Measurements from ENCODE around the gene FARSA. TPM values are rescaled to one million over a fixed set of nuclear protein-coding genes. Genes with fewer than 3 reads are reported as not detected.

Gene FARSA
- total and polyA plus RNA-seq, 10 of the 15 experiments (the other 5 are each of a cell fraction or from before 2014, with no cell fraction given), result 20.3 to 212 (median 76.4) TPM

DNA sequence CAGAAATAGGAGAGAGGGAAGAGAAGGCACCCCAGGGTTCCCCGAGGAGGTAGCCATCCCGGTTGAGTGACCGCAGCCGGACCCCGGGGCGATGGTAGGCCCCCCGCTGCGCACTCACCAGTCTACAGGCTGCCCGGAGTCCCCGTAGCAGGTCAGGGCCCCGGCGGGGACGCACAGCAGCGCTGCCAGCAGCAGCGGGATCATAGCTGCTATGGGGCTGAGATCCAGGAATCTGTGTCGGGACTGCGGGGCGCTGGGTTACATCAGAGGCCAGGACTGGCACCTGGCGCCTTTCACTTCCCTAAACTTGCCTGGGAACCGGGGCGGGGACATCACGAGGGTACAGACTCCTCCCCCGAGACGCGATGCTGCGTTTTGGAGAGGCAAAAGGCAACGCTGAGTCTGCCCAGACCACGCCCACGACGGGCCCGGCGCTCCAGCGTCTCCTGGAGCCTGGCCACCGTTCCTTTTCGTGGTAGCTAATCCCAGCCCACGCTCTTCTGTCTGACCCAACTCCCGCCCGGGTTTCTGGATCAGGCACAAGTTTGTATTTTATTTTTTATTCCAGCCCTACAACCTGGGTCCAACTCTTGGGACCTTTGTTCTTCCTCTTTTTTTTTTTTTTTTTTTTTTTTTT lies 52.2 kb downstream of the FARSA start, which contains the start of gene DNASE2 (continued):
- TF ChIP-seq, protein P1, sequence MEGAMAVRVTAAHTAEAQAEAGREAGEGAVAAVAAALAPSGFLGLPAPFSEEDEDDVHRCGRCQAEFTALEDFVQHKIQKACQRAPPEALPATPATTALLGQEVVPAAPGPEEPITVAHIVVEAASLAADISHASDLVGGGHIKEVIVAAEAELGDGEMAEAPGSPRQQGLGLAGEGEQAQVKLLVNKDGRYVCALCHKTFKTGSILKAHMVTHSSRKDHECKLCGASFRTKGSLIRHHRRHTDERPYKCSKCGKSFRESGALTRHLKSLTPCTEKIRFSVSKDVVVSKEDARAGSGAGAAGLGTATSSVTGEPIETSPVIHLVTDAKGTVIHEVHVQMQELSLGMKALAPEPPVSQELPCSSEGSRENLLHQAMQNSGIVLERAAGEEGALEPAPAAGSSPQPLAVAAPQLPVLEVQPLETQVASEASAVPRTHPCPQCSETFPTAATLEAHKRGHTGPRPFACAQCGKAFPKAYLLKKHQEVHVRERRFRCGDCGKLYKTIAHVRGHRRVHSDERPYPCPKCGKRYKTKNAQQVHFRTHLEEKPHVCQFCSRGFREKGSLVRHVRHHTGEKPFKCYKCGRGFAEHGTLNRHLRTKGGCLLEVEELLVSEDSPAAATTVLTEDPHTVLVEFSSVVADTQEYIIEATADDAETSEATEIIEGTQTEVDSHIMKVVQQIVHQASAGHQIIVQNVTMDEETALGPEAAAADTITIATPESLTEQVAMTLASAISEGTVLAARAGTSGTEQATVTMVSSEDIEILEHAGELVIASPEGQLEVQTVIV (IDR thresholded peaks at IDR 0.05; ENCODE audit: borderline replicate concordance, partially characterized antibody), result no peak
- TF ChIP-seq IKZF1 (conservative IDR thresholded peaks at IDR 0.05) (peak; percentile 98), NR2F1 (conservative IDR thresholded peaks at IDR 0.05) (peak; percentile 78), EZH2 (IDR thresholded peaks at IDR 0.05; ENCODE audit: borderline replicate concordance, control insufficient read depth, low read depth, low read length) (no peak), SMAD1 (IDR thresholded peaks at IDR 0.05; ENCODE audit: low read depth, partially characterized antibody) (no peak), TARDBP (IDR thresholded peaks at IDR 0.05; ENCODE audit: borderline replicate concordance) (no peak), HDGF (IDR thresholded peaks at IDR 0.05) (peak; percentile 59; the same call in 1 of the 2 replicates), MTA2 (IDR thresholded peaks at IDR 0.05; ENCODE audit: low read depth) (peak; percentile 47; the same call in 1 of the 2 replicates), CEBPB (IDR thresholded peaks at IDR 0.05; ENCODE audit: borderline replicate concordance in 1 of 2, low read depth in 2 of 2, low read length in 2 of 2) (no peak), POLR2AphosphoS2 (IDR thresholded peaks at IDR 0.05; ENCODE audit: low read depth, low read length) (peak; percentile 61; the same call in 1 of the 2 replicates), TBL1XR1 (IDR thresholded peaks at IDR 0.05; ENCODE audit: low read depth, low read length) (no peak), ZSCAN29 (IDR thresholded peaks at IDR 0.05) (no peak), IKZF2 (IDR thresholded peaks at IDR 0.05) (peak; percentile 91), CHD2 (IDR thresholded peaks at IDR 0.05; ENCODE audit: borderline replicate concordance, low read depth, low read length) (0 out of 2 replicates have a peak, but pooled peaks have one; percentile 41), CREB1 (IDR thresholded peaks at IDR 0.05; ENCODE audit: low read depth) (peak; percentile 67; the same call in 1 of the 2 replicates), ZNF24 (IDR thresholded peaks at IDR 0.05) (no peak), TAF1 (IDR thresholded peaks at IDR 0.05; ENCODE audit: borderline replicate concordance, low read depth, low read length) (0 out of 2 replicates have a peak, but pooled peaks have one; percentile 39)
- TF ChIP-seq, protein P2, sequence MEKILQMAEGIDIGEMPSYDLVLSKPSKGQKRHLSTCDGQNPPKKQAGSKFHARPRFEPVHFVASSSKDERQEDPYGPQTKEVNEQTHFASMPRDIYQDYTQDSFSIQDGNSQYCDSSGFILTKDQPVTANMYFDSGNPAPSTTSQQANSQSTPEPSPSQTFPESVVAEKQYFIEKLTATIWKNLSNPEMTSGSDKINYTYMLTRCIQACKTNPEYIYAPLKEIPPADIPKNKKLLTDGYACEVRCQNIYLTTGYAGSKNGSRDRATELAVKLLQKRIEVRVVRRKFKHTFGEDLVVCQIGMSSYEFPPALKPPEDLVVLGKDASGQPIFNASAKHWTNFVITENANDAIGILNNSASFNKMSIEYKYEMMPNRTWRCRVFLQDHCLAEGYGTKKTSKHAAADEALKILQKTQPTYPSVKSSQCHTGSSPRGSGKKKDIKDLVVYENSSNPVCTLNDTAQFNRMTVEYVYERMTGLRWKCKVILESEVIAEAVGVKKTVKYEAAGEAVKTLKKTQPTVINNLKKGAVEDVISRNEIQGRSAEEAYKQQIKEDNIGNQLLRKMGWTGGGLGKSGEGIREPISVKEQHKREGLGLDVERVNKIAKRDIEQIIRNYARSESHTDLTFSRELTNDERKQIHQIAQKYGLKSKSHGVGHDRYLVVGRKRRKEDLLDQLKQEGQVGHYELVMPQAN (conservative IDR thresholded peaks at IDR 0.05), result peak; percentile 79
- TF ChIP-seq, protein P3, sequence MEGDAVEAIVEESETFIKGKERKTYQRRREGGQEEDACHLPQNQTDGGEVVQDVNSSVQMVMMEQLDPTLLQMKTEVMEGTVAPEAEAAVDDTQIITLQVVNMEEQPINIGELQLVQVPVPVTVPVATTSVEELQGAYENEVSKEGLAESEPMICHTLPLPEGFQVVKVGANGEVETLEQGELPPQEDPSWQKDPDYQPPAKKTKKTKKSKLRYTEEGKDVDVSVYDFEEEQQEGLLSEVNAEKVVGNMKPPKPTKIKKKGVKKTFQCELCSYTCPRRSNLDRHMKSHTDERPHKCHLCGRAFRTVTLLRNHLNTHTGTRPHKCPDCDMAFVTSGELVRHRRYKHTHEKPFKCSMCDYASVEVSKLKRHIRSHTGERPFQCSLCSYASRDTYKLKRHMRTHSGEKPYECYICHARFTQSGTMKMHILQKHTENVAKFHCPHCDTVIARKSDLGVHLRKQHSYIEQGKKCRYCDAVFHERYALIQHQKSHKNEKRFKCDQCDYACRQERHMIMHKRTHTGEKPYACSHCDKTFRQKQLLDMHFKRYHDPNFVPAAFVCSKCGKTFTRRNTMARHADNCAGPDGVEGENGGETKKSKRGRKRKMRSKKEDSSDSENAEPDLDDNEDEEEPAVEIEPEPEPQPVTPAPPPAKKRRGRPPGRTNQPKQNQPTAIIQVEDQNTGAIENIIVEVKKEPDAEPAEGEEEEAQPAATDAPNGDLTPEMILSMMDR (IDR thresholded peaks at IDR 0.05 in 2 of 3, conservative IDR thresholded peaks at IDR 0.05 in 1 of 3; ENCODE audit: control insufficient read depth in 2 of 3, extremely low read depth in 1 of 3, insufficient read depth in 1 of 3, low read depth in 3 of 3, low read length in 3 of 3), result no peak
- TF ChIP-seq, protein P4, sequence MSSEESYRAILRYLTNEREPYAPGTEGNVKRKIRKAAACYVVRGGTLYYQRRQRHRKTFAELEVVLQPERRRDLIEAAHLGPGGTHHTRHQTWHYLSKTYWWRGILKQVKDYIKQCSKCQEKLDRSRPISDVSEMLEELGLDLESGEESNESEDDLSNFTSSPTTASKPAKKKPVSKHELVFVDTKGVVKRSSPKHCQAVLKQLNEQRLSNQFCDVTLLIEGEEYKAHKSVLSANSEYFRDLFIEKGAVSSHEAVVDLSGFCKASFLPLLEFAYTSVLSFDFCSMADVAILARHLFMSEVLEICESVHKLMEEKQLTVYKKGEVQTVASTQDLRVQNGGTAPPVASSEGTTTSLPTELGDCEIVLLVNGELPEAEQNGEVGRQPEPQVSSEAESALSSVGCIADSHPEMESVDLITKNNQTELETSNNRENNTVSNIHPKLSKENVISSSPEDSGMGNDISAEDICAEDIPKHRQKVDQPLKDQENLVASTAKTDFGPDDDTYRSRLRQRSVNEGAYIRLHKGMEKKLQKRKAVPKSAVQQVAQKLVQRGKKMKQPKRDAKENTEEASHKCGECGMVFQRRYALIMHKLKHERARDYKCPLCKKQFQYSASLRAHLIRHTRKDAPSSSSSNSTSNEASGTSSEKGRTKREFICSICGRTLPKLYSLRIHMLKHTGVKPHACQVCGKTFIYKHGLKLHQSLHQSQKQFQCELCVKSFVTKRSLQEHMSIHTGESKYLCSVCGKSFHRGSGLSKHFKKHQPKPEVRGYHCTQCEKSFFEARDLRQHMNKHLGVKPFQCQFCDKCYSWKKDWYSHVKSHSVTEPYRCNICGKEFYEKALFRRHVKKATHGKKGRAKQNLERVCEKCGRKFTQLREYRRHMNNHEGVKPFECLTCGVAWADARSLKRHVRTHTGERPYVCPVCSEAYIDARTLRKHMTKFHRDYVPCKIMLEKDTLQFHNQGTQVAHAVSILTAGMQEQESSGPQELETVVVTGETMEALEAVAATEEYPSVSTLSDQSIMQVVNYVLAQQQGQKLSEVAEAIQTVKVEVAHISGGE (CRISPR knock-in tag; IDR thresholded peaks at IDR 0.05), result no peak

All from GM12878 (cell line).